ENCODE data around the gene F12.

Gene F12

DNA sequence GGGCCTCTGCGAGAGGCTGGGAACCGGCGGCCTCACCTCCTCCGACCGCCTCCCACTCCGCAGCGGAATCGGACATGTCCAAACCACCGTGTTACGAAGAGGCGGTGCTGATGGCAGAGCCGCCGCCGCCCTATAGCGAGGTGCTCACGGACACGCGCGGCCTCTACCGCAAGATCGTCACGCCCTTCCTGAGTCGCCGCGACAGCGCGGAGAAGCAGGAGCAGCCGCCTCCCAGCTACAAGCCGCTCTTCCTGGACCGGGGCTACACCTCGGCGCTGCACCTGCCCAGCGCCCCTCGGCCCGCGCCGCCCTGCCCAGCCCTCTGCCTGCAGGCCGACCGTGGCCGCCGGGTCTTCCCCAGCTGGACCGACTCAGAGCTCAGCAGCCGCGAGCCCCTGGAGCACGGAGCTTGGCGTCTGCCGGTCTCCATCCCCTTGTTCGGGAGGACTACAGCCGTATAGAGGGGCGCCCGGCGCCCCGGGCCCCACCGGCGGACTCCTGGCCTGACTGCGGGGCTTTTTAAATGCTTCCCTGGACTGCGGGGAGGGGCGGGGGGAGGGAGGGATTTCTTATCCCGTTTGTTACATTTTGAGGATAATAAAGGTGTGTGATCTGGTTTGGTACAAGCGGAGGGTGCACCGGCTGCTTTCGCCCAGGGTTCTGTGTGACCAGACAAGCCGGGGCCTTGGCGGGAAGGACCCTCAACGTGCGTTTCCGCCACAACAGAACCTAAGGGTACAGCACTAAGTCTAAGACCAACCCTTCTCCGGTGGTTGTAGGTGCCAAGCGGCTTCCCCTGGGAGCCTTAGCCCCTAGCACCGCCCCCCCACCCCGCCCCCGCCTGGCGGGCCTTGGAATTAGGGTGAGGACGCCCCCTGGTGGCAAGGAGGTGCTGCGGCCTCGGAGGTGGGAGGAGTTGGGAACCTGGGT, 46.6 kb upstream of the F12 start:
- DNase-seq: peak; percentile 81
- TF ChIP-seq, protein P1, sequence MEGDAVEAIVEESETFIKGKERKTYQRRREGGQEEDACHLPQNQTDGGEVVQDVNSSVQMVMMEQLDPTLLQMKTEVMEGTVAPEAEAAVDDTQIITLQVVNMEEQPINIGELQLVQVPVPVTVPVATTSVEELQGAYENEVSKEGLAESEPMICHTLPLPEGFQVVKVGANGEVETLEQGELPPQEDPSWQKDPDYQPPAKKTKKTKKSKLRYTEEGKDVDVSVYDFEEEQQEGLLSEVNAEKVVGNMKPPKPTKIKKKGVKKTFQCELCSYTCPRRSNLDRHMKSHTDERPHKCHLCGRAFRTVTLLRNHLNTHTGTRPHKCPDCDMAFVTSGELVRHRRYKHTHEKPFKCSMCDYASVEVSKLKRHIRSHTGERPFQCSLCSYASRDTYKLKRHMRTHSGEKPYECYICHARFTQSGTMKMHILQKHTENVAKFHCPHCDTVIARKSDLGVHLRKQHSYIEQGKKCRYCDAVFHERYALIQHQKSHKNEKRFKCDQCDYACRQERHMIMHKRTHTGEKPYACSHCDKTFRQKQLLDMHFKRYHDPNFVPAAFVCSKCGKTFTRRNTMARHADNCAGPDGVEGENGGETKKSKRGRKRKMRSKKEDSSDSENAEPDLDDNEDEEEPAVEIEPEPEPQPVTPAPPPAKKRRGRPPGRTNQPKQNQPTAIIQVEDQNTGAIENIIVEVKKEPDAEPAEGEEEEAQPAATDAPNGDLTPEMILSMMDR (IDR thresholded peaks at IDR 0.05; ENCODE audit: low read depth, low read length, missing control alignments): peak; percentile 96
- Histone ChIP-seq H3K27ac (peak overlapping the region; percentile 71), H3K27me3 (replicated peaks) (no peaks in the 10 kb centered on the region), H3K36me3 (replicated peaks) (peaks cover 37% of the 10 kb centered on the region), H3K4me3 (ENCODE audit: low read depth, low read length) (peak overlapping the region; percentile 43)
- in situ Hi-C loops (cut with HindIII; ENCODE audit: low pct_ligation_motif_present, low sequenced_read_pairs): no loop called here

GRCh38 chr5:177455036-177455660, 45.8 kb upstream of the F12 start:
- H3K4me3 ChIP-seq (ENCODE audit: low read depth, low read length): peak overlapping the region; percentile 43
- no peaks in the 10 kb centered on the region for H3K27me3 ChIP-seq (replicated peaks)
- in situ Hi-C loops (cut with HindIII; ENCODE audit: low pct_ligation_motif_present, low sequenced_read_pairs): no loop called here
- H3K36me3 ChIP-seq (replicated peaks): peaks cover 31% of the 10 kb centered on the region
- peak overlapping the region; percentile 71 for H3K27ac ChIP-seq
- peak; percentile 42 for DNase-seq
- TF ChIP-seq, protein P1 (IDR thresholded peaks at IDR 0.05; ENCODE audit: low read depth, low read length, missing control alignments): peak; percentile 66

DNA sequence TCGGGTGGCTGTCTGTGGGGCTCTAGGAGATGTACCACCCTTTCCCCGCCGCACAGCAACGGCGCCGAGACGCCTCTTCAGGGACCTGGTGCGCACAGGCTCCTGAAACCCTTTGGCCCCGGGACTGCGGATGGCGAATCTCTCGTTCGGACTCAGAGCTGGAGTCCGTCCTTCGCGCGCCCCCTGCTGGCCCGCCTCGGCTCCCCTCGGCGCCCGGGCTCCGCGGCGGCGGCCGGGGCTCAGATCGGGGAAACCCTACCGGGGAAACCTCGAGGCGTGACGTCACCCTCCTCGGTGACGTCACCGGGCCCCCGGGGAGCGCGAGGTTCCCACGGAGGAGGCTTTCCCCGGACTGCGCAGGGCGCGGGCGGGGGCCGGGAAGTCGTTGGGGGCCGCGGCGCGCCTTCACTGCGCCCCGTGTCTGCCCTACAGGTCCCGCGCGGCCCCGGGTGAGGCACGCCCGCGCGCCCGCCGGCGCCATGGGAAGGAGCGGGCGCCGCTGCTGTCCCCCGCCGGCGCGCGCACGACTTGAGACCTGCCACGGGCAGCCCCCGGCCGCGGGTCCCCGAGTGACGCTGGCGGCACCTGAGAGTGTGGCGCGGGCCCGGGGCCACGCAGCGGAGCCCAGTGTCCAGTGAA, 45.2 kb upstream of the F12 start:
- Histone ChIP-seq H3K27me3 (replicated peaks) (no peaks in the 10 kb centered on the region), H3K4me3 (ENCODE audit: low read depth, low read length) (peak overlapping the region; percentile 43), H3K27ac (peak overlapping the region; percentile 71), H3K36me3 (replicated peaks) (peaks cover 26% of the 10 kb centered on the region)
- in situ Hi-C loops (cut with HindIII; ENCODE audit: low pct_ligation_motif_present, low sequenced_read_pairs): no loop called here
- TF ChIP-seq, protein P1 (IDR thresholded peaks at IDR 0.05; ENCODE audit: low read depth, low read length, missing control alignments): peak; percentile 65
- peak; percentile 85 for DNase-seq

DNA sequence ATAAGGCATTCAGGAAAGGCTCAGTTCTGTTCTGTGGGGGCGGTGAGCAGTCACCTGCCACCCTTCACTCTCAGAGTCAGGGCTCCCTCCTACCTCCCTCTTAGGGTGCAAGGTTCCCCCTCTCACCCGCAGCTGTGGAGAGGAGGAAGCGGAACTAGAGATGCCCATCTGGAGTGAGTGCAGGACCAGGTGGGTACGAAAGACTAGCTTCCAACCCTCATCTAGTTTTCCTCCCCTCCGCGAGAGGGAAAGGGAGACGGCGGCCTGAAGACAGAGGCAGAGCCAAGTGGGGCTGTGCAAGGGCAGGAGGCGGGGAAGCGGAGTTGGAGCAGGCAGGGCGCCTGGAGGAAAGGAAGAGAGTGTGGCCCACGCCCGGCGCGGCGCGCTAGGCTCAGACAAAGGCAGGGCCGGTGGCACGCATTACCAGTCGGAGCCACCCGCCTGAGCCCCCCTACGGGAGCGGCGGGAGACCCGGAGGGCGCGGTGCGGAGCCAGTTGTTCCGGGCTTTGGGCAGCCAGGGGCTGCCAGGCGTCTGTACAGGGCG, 44.6 kb upstream of the F12 start:
- Histone ChIP-seq H3K27me3 (replicated peaks) (no peaks in the 10 kb centered on the region), H3K36me3 (replicated peaks) (peaks cover 20% of the 10 kb centered on the region), H3K27ac (no peak overlapping the region), H3K4me3 (ENCODE audit: low read depth, low read length) (peak overlapping the region; percentile 31)
- TF ChIP-seq, protein P1 (IDR thresholded peaks at IDR 0.05; ENCODE audit: low read depth, low read length, missing control alignments): no peak
- in situ Hi-C loops (cut with HindIII; ENCODE audit: low pct_ligation_motif_present, low sequenced_read_pairs): no loop called here
- no peak for DNase-seq

- no peaks in the 10 kb centered on the region for H3K27me3 ChIP-seq (replicated peaks)
- no peak for DNase-seq
- H3K27ac ChIP-seq: no peak overlapping the region
- H3K36me3 ChIP-seq (replicated peaks): peaks cover 11% of the 10 kb centered on the region
- TF ChIP-seq, protein P1 (IDR thresholded peaks at IDR 0.05; ENCODE audit: low read depth, low read length, missing control alignments): no peak
- in situ Hi-C loops (cut with HindIII; ENCODE audit: low pct_ligation_motif_present, low sequenced_read_pairs): no loop called here
- no peak overlapping the region for H3K4me3 ChIP-seq (ENCODE audit: low read depth, low read length)
Measured at GRCh38 chr5:177452688-177453638, 43.6 kb upstream of the F12 start.
